GM19099 (cell line): Measurements from ENCODE around the gene STMN1.

ENCODE experiments used
- POLR2A ChIP-seq: IDR thresholded peaks from 3 replicates; pipeline ENCODE4 v1.6.1; 2011; ENCODE audit warnings: low read depth; ENCODE audit not compliant: insufficient read length; ENCODE audit errors: extremely low read depth

Gene STMN1

DNA sequence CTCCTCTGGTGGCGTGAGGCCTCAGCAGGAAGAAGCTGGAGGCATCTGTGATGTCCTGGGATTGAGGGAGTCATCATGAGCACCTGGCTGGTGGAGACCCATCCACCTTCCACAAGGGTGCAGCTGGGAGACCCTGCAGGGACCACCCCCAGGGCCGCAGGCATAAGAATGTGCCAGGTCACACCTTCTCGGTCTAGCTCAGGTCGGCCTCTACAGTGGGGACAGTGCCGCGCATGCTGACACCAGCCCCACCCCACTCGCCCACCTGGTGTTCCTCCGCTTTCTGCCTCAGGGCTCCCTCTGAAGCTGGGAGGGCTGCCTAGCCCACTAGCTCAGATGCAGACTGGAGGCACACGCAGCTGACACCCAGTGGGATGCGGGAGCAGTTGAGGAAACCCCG is 25.0 kb downstream of the STMN1 start:
- no peak for TF ChIP-seq POLR2A

DNA sequence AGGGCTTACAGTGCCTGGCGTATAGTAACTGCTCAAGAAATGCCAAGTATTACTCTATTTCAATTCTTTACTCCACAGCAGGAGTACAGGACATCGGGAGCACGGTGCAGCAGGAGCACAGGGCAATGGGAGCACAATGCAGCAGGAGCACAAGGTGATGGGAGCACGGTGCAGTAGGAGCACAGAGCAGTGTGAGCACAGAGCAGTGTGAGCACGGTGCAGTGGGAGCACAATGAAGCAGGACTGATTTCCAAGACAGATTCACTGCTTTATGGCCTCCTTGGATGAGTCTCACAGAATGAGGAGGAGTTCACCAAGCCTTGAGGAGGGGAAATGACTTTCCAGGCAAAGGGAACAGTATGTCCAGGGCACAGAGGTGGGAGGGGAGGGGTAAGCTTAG is 25.7 kb downstream of the STMN1 start:
- no peak for TF ChIP-seq POLR2A

DNA sequence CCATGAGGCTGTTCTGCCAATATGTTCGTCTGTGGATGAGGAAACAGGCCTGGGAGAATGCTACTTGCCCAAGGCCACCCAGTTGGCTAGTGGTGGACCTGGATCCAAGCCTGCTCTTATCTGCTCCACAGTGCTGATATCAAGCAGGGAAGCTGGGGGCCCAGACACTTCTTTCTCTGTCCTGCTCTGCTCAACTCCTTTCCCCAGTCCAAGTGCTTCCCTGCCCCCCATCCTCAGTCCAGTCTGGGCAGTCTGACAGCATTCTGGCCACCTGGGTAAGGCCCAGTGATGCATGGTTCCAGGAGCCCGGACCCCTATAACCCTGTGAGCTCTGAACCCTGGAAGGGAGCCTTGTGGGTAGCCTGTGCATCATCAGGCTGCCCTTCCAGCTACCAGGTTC is 26.5 kb downstream of the STMN1 start:
- TF ChIP-seq POLR2A: no peak

DNA sequence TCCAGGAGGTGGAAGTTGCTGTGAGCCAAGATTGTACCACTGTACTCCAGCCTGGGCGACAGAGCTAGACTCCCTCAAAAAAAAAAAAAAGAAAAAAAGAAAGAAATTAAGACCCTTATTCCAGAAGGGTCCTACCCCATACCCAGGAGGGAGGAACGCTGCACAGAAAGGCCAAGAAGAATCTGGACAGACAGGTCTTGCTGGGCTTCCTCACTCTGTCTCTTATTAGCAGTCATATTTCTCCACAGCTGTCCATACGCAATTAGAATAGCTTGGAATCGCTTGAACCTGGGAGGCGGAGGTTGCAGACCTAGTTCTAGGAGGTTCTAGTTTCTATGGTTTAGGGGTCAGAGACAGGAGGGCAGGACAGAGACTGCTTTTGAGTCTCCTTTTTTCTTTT is 27.5 kb downstream of the STMN1 start:
- no peak for TF ChIP-seq POLR2A

DNA sequence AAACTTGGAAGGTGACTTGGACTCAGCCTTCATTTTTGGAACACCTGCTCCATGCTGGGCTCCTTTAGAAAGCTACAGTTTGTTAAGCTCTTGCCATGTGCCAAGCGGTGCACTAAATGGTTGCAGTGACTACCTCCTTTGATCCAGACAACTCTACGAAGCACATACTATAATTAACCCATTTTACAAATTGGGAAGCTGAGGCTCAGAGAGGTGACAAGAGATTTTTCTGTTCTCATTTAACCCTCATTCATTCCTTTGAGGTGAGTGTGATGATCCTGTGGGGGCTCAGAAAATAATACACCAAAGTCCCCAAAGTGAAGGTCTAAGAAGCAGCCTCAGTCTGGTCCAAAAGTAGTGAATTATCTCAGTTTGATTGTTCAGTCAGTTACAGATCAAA is 29.1 kb downstream of the STMN1 start:
- no peak for TF ChIP-seq POLR2A

DNA sequence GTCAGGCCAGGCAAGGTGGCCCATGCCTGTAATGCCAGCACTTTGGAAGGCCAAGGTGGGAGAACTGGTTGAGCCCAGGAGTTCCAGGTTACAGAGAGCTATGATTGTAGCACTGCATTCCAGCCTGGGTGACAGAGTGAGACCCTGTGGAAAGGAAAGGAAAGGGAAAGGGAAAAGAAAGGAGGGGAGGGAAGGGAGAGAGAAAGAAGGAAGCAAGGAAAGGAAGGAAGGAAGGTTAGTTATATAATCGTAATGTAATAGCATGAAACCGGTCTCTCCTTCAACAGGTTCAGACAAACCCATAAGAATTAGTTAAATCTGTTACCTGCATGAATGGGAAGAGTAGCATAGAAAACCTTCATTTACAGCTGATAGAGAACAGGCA is 29.5 kb downstream of the STMN1 start:
- no peak for TF ChIP-seq POLR2A

DNA sequence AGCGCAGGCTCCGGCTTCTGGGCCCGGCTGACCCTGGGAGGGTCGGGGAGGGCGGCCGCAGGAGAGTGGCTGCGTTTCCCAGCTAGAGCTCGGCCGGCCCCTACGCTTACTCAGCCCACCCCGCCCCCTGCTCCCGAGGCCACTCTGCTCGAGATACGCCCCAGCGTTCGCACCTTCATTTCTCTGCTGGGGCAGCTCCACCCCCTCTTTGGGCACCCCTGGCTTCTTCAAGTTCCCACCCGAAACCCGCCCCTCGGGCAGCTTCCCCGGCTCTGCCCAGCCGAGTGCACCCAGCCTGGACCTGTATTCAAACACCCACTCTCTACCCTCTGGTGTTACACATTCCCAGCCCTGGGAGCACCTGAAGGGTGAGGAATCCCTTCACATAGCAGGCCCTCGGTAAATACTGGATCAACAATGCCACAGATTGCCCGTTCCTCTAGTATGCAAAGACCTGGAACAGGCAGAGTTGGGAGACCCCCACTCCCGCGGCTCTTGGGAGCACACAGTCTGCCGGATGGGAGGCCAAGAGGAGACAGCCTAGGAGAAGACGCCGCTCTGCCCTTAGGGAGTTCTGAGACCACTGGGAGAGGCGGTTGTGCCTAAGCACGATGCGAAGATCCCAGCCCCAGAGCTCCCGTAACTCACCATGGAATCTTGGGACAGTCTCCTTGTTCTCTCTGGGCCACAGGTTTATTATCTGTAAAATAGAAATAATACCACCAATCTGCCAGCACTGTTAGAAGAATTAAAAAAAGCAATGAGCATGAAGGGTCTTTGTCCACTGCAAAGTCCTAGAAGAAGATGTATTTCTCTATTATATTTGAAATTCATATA is 30.1 kb downstream of the STMN1 start:
- TF ChIP-seq POLR2A: no peak

GRCh38 chr1:25875154-25875855 is 30.9 kb downstream of the STMN1 start, which contains the start of gene PAQR7:
Gene PAQR7, minus strand, starts transcription at chr1:25875708. Its CDS starts 11,869 bp downstream, at chr1:25863839.
- TF ChIP-seq POLR2A: no peak

DNA sequence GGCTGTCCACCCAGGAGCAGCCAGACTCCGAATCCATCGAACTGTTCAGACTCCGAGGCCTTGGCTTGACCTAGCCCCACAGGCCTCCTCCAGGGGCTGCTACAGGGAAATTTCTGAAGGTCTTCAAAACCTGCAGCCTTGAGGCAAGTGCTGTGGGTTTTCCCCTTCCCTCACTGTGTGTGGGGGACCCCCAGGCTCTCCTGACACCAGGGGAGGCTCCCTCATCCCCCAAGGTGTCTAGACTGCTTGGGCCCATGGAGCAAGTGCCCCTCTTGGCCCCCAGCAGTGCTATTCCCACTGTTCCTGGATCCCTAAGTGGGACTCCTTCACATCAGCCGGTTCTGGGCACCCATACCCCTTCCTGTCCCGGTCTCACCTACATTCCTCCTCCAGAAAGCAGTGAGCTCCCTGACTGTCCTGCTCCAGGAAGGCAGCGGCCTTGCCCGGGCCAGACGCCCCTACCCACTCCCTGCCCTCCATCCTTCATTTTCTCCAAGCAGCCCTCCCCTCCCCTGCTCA is 31.5 kb downstream of the STMN1 start:
- TF ChIP-seq POLR2A: no peak

DNA sequence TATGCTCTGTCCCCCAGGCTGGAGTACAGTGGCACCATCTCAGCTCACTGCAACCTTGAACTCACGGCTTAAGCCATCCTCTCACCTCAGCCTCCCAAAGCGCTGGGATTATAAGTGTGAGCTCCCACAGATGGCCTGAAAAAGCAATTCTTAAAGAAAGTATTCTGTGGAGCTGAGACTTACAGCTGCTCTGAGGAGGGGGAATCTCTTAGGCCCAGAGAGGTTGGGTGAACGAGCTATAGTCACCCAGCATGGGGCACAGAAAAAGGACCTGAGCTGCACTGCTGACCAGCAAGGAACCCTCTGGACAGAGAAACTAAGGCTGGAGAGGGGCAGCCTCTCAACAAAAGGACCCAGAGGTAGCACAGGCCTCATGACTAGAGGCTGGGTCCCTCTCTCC is 32.0 kb downstream of the STMN1 start:
- no peak for TF ChIP-seq POLR2A

- no peak for TF ChIP-seq POLR2A
Observed at GRCh38 chr1:25873120-25873519, 33.1 kb downstream of the STMN1 start.

GRCh38 chr1:25872713-25873112 is 33.5 kb downstream of the STMN1 start:
- TF ChIP-seq POLR2A: no peak

- TF ChIP-seq POLR2A: no peak
Observed at GRCh38 chr1:25871704-25872494, 34.3 kb downstream of the STMN1 start.

- no peak for TF ChIP-seq POLR2A
Observed at GRCh38 chr1:25871086-25871703, 35.0 kb downstream of the STMN1 start.

DNA sequence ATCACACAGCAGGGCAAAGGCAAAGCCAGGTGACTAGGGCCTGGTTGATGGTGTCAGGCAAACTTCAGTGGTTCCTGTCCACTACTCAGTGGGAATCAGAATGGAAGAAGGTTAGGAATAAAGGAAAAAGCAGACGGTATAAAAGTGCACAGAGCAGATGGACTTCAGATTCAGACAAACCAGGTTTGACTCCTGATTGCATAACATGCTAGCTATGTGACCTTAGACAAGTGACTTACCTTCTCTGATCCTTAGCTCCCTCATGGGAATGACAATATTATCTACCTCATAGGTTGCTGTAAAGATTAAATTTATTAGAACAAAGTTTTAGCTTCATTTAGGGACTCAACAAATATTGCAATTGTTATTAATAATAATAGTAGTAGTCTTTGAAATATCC is 35.6 kb downstream of the STMN1 start:
- no peak for TF ChIP-seq POLR2A
